ENCODE results near the gene PCDHB11.
"Not testable (repeated sequence)": the region's sequence is repeated elsewhere in the genome, so short reads cannot be mapped to it uniquely, and the experiment has no call there.

DNA sequence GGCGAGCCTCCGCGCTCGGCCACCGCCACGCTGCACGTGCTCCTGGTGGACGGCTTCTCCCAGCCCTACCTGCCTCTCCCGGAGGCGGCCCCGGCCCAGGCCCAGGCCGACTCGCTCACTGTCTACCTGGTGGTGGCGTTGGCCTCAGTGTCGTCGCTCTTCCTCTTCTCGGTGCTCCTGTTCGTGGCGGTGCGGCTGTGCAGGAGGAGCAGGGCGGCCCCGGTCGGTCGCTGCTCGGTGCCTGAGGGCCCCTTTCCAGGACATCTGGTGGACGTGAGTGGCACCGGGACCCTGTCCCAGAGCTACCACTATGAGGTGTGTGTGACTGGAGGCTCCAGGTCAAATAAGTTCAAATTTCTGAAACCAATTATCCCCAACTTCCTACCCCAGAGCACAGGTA lies 11.4 kb downstream of the PCDHB11 start:
- TF ChIP-seq, protein P1, sequence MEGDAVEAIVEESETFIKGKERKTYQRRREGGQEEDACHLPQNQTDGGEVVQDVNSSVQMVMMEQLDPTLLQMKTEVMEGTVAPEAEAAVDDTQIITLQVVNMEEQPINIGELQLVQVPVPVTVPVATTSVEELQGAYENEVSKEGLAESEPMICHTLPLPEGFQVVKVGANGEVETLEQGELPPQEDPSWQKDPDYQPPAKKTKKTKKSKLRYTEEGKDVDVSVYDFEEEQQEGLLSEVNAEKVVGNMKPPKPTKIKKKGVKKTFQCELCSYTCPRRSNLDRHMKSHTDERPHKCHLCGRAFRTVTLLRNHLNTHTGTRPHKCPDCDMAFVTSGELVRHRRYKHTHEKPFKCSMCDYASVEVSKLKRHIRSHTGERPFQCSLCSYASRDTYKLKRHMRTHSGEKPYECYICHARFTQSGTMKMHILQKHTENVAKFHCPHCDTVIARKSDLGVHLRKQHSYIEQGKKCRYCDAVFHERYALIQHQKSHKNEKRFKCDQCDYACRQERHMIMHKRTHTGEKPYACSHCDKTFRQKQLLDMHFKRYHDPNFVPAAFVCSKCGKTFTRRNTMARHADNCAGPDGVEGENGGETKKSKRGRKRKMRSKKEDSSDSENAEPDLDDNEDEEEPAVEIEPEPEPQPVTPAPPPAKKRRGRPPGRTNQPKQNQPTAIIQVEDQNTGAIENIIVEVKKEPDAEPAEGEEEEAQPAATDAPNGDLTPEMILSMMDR (IDR thresholded peaks at IDR 0.05), result not testable (repeated sequence)
- TF ChIP-seq POLR2A (IDR thresholded peaks at IDR 0.05), result not testable (repeated sequence)

Measured in lower leg skin (tissue), 3 donors.